KOPT-K1 (cell line): Measurements from ENCODE around the gene PAAF1.
A peak's percentile ranks its signal among the peaks of the same experiment; 100 is the strongest.

Experiments
- H3K27ac ChIP-seq: fragments of 200-600 bp; sonication (generic); 2 replicates; pipeline ENCODE4 v1.5.1; 2016; ENCODE audit warnings: antibody characterized with exemption, mild to moderate bottlenecking, low read depth, low read length; ENCODE audit not compliant: poor library complexity, severe bottlenecking
- H3K36me3 ChIP-seq: fragments of 200-600 bp; sonication (generic); 2 replicates; pipeline ENCODE4 v1.5.1; 2017; ENCODE audit warnings: antibody characterized with exemption, mild to moderate bottlenecking, low read length, moderate library complexity; ENCODE audit not compliant: insufficient read depth
- H3K9me3 ChIP-seq: fragments of 200-600 bp; sonication (generic); 2 replicates; pipeline ENCODE4 v1.5.1; 2017; ENCODE audit warnings: antibody characterized with exemption, low read length, mild to moderate bottlenecking; ENCODE audit not compliant: insufficient read depth, poor library complexity, severe bottlenecking

Gene PAAF1

GRCh38 chr11:73968356-73968966 is 91.7 kb downstream of the PAAF1 start:
- H3K27ac ChIP-seq: no peak overlapping the region

GRCh38 chr11:73969091-73969490 is 92.3 kb downstream of the PAAF1 start:
- peak overlapping the region; percentile 52 for H3K27ac ChIP-seq
- peaks cover 16% of the 10 kb centered on the region for H3K36me3 ChIP-seq
- H3K9me3 ChIP-seq: no peaks in the 10 kb centered on the region

More at GRCh38 chr11:73968356-73968966, 91.7 kb downstream of the PAAF1 start:
- Histone ChIP-seq H3K36me3 (peaks cover 14% of the 10 kb centered on the region), H3K9me3 (no peaks in the 10 kb centered on the region)

DNA sequence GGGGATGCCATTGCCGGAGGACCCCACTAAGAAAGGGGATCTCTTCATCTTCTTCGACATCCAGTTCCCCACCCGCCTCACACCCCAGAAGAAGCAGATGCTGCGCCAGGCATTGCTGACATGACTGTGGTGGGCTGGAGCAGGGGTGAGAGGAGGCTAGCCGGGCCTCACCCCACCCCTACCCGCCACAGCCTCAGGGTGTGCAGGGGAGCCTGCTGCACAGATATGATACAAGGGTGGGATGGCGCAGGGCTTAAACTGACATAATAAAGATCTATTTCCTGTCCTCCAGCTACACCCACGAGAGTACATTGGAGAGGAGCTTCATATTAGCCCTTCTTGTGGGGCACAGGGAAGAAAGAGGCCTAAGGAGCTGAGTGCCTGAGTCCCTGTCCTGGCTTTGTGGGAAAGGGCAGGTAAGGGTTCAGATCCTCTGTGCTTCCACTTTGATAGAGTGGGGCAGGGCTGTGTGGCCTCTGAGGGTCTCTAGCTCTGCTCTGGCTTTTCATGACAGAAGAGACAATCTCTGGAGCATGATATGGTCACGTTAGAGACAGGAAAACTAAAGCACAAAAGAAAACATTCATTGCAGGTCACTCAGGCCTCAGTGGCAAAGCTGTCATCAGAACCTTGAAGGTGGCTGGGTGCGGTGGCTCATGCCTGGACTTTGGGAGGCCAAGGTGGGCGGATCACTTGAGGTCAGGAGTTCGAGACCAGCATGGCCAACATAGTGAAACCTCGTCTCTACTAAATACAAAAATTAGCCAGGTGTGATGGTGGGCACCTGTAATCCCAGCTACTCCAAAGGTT is 93.4 kb downstream of the PAAF1 start:
- Histone ChIP-seq H3K27ac (peak overlapping the region; percentile 52), H3K36me3 (peaks cover 27% of the 10 kb centered on the region), H3K9me3 (no peaks in the 10 kb centered on the region)

DNA sequence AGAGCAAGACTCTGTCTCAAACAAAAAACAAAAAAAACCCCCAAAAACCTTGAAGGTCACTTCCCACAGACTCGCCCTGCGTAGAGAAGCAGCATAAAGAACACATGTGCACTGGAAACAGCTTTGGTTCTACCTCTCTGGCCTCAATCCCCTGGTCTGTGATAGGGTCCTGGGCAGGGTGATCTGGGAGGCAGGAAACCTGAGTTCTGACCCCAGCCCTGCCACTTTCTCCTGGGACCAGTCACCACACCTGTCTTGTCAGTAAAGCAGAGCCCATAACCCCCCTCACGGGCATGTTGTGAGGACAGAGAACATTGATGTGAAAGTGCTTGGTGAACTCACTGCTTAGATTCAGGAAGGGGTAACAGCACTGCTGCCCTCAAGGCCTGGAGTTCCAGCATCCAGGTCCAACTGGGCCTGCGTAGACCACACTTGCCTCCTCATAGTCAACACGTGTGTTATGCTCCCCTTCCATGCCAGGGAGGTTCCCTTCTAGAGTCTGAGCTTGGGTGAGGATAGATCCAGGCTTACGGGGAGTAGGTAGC is 94.4 kb downstream of the PAAF1 start:
- no peaks in the 10 kb centered on the region for H3K9me3 ChIP-seq
- H3K36me3 ChIP-seq: peaks cover 38% of the 10 kb centered on the region
- peak overlapping the region; percentile 5 for H3K27ac ChIP-seq

DNA sequence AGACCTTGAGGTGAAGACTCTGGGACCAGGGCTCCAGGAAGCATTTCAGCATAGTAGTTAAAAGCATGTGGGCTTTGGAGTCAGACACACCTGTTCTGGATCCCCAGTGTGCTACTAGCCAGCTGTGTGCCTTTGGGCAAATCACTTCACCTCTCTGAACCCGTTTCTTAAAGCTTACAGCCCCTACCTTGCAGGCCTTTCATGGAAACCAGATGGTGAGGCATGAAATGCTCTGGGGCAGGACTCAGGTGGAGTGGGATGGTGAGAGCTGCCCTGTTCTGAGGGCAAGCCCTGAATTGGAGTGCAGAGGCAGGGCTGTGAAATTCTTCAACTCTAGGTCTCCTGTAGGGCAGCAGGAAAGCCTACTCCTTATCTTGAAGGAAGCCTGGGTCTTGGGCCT is 95.4 kb downstream of the PAAF1 start:
- peaks cover 47% of the 10 kb centered on the region for H3K36me3 ChIP-seq
- H3K9me3 ChIP-seq: no peaks in the 10 kb centered on the region

GRCh38 chr11:73972620-73973449 is 96.0 kb downstream of the PAAF1 start:
- H3K9me3 ChIP-seq: no peaks in the 10 kb centered on the region
- peak overlapping the region; percentile 40 for H3K27ac ChIP-seq
- peaks cover 53% of the 10 kb centered on the region for H3K36me3 ChIP-seq

More for the DNA sequence above, 95.4 kb downstream of the PAAF1 start:
- H3K27ac ChIP-seq: no peak overlapping the region

DNA sequence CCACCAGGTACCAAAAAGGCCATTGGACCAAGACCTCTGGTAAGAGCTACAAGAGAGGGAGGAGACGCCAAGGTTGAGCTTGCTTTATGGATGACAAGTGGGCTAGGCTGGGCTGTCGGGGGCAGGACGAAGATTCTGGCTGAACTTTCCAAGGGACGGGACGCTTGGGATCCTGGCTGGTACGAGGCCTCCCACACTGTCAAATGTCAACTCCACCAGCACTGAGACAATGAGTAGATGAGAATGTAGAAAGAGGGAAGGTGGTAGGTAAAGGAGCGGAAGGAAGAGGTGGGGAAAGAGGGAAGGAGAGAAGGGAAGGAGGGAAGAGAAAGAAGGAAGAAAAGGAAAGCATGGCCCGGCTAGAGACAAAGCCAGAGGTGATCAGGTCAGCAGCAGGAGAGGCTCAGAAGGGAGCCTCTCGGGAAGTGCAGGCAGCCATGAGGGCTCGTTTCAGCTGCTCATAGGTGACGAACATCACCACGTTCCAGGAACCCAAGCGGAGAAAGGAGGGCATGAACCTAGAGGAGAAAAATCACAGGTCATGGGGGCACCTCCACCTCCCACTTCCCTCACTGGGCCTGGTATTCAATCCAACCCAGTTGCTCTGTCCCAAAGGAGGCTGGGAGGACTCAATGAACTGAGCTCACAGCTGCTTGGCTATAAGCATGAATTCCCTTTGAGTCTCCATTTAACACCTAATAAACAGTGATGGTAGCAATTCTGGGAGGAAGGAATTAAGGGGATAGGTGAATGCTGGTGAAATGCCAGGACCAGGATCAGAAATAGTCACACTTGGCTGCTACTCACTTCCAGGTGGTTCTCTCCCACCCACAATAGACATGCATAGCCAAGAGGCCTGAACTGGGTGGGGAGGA is 98.0 kb downstream of the PAAF1 start:
- peaks cover 74% of the 10 kb centered on the region for H3K36me3 ChIP-seq
- H3K9me3 ChIP-seq: no peaks in the 10 kb centered on the region
- H3K27ac ChIP-seq: peak overlapping the region; percentile 40

- peak overlapping the region; percentile 40 for H3K27ac ChIP-seq
- peaks cover 77% of the 10 kb centered on the region for H3K36me3 ChIP-seq
- H3K9me3 ChIP-seq: no peaks in the 10 kb centered on the region
These were observed 98.6 kb downstream of the PAAF1 start for GRCh38 chr11:73975479-73975757.

- peaks cover 89% of the 10 kb centered on the region for H3K36me3 ChIP-seq
- no peak overlapping the region for H3K27ac ChIP-seq
- H3K9me3 ChIP-seq: no peaks in the 10 kb centered on the region
These were observed 99.8 kb downstream of the PAAF1 start for GRCh38 chr11:73976451-73977151.

- Histone ChIP-seq H3K9me3 (no peaks in the 10 kb centered on the region), H3K27ac (no peak overlapping the region), H3K36me3 (peaks cover 84% of the 10 kb centered on the region)
These were observed 101.2 kb downstream of the PAAF1 start for GRCh38 chr11:73977856-73978519.

DNA sequence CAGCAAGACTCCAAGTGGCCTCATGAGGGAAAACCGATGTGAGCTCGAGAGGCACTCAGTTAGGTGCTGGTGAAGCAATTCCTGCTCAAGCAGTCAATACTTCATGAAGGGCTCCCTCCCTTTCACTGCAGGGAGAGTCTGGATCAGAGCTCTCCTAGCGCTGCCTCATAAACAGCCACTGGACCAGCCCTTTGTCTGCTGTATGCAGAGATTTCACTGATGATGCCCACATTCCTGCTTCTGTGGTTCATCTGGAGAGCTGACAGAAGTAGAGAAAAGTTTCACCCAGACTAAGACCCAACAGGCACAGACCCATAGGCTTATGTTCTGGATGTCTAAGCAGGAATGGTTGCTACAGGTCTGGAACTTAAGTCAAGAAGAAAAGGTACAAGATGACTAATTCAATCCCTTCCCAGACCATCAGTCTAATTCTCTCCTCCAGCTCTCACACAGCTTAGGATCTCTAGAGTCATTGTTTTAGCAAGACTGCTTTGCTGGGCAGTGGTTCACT is 101.8 kb downstream of the PAAF1 start:
- Histone ChIP-seq H3K36me3 (peaks cover 78% of the 10 kb centered on the region), H3K27ac (no peak overlapping the region), H3K9me3 (no peaks in the 10 kb centered on the region)

- H3K36me3 ChIP-seq: peaks cover 64% of the 10 kb centered on the region
- H3K9me3 ChIP-seq: no peaks in the 10 kb centered on the region
- H3K27ac ChIP-seq: peak overlapping the region; percentile 99
These were observed 103.5 kb downstream of the PAAF1 start for GRCh38 chr11:73980001-73980961.
